NCI-H226 (cell line): ENCODE measurements around the gene C16orf74.

ENCODE experiments used
- DNase-seq: peaks from one replicate; pipeline ENCODE4 v3.0.0-alpha.2; 2015

Gene C16orf74

DNA sequence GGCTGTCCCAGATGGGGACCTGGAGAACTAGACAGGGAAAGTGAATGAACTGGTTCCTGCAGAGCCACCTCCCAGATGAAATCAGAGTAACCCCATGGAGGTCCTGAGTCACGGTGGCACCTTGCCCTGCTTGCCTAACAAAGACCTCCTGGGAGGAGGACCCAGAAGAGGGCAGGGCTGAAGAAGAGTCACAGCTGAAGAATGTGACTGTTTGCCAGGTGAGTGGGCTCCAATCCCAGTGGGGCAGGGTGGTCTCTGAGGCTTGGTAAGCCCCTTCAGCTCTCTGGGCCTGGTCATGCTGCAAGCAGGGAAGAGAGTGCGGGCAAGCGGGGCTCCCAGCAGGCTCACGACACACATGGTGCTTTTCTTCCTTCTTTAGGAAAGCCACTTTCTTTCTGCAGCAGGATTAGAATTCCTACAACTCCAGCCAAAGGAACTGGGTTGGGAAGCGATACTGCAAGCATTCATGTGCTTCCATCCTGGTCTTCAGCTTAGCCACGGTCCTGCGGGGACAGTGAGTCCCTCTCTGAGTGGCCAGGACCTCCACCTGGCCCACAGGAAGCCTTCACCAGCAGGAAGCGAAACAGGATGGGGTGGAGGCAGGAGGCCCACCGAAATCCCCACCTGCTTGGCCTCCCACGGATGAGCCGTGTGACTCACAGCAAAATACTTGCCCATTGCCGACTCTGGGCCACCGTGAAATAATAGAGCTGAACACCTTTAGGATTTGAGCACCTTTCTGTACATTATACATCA lies 4.3 kb downstream of the C16orf74 start:
- peak; percentile 72 for DNase-seq

DNA sequence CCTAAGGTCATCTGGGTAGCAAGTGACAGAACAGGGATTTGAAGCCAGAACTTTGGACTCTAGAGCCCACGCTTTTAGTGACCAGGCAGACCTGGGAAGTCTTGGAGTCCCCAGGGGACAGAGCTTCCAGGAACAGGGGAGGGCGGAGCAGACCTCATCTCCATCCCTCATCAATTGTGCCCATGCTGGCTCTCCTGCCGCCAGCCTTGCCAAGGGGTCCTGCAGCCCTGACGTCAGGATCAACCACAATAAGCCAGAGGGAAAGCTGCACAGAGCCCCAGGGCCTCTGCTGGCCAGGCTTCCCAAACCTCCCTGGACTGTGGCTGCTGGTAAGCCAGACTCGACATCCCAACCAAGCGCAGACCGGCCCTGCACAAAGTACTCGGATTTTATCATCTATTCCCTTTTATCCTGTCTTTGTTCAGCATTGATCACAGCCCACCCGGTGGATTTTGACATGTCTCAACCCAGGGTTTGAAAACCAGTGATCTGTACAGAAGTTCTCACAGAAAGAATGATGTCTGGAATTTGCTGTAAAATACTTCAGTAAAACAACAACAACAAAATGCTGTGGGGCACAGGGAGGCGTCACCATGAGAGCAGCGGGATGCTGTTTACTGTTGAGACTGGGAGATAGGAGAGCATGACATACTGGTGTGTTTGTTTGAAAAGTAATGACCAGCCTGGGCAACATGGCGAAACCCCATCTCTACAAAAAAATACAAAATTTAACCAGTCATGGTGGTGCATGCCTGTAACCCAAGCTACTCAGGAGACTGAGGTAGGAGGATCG lies 11.8 kb downstream of the C16orf74 start:
- DNase-seq = no peak

DNA sequence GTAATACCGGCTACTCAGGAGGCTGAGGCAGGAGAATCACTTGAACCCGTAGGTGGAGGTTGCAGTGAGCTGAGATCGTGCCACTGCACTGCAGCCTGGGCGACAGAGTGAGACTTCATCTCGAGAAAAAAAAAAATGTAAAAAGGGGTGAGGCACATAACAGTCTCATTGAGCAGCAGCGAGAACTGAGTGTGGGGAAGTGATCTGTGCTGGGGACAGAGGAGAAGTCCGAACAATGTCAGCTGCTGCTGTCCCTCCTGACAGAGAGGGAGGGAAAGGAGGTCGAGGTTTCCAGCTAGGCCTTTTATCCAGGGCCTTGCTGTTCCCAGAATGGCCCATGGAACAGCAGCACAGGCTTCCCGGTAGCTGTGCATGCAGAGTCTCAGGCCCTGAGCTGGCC lies 14.0 kb downstream of the C16orf74 start:
- no peak for DNase-seq

GRCh38 chr16:85735946-85736345 lies 14.9 kb downstream of the C16orf74 start:
- DNase-seq = no peak

GRCh38 chr16:85735225-85735635 lies 15.7 kb downstream of the C16orf74 start:
- no peak for DNase-seq

DNA sequence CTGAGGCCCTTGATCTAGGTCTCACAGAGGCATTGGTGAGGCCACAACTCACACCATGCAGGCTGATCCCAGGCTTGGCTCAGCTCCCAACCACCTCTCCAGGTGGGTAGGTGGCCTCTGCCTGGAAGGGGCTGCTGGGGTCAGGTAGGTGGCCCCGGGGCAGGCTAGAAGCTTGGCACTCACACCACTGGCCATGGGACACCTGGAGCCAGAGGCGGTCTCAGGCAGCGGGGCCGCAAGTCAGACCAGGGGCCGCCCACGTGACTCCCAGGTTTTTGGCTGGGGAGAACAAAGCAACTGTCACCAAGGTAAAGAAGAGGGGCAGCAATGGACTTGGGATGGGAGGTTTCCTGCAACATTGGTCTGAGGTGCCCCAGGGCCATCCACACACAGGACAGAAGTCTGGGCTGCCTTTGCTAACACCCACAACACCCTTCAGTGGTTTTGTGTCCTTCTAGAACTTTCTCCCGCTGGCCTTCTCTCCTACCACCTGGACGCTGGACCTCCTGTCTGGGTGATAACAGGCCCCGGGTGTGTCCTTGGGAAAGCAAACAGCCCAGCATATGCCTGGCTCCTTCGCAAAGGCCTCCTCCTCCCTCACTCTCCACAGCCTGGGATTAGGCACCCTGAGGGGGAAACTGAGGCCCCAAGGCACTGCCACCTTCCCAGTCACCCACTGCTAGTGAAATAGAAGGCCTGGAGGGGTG lies 16.4 kb downstream of the C16orf74 start:
- no peak for DNase-seq

- DNase-seq = no peak
Measured at GRCh38 chr16:85733839-85734170, 17.1 kb downstream of the C16orf74 start.

DNA sequence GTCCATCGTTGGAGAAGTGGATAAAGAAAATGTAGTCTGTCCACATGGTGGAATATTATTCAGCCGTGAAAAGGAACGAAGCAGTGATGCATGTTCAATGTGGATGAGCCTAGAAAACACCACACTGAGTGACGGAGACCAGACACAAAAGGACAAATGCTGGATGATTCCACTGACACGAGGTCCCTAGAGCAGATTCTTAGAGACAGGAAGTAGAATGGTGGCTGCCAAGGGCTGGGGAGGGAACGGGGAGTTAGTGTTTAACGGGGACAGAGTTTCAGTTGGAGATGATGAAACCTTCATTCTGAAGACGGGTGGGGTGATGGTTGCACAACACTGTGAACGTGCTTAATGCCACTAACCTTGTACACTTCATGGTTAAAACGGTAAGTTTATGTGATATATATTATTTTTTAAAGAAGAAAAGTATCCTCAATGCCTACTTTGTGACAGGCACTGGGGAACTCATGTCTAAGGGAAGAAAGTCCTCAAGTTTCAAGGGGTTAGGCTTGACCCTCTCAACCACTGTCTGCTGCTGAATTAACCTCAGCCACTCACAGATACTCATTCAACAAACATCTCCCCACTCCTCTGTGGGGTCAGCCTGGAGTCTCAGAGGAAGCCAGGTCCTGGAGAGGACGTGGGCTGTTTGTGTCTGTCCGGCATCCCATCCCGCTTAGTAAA lies 17.6 kb downstream of the C16orf74 start:
- no peak for DNase-seq

GRCh38 chr16:85731179-85731578 lies 19.7 kb downstream of the C16orf74 start:
- DNase-seq = no peak

GRCh38 chr16:85730186-85730465 lies 20.8 kb downstream of the C16orf74 start:
- DNase-seq = no peak

- no peak for DNase-seq
Measured at GRCh38 chr16:85729452-85730185, 21.3 kb downstream of the C16orf74 start.

- no peak for DNase-seq
Measured at GRCh38 chr16:85728879-85729278, 22.0 kb downstream of the C16orf74 start.

DNA sequence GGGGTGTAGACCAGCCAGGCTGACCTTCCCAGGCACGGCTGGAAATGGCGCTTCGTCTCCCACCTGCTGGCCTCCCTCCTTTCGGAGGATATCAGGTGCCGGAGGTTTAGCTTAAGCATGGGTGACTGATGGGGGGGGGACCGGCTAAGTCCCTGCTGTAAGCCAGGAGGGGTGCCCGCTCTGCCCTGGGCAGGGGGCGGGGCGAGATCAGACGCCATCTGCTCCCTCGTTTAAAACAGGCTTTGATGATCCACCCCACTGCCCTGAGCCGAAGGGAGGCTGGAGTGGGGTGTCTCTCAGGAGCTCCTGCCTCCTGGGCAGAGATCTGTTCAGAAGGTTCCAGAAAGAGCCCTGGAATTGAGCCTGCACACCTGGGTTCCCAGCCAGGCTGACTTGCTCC lies 26.0 kb downstream of the C16orf74 start:
- no peak for DNase-seq

DNA sequence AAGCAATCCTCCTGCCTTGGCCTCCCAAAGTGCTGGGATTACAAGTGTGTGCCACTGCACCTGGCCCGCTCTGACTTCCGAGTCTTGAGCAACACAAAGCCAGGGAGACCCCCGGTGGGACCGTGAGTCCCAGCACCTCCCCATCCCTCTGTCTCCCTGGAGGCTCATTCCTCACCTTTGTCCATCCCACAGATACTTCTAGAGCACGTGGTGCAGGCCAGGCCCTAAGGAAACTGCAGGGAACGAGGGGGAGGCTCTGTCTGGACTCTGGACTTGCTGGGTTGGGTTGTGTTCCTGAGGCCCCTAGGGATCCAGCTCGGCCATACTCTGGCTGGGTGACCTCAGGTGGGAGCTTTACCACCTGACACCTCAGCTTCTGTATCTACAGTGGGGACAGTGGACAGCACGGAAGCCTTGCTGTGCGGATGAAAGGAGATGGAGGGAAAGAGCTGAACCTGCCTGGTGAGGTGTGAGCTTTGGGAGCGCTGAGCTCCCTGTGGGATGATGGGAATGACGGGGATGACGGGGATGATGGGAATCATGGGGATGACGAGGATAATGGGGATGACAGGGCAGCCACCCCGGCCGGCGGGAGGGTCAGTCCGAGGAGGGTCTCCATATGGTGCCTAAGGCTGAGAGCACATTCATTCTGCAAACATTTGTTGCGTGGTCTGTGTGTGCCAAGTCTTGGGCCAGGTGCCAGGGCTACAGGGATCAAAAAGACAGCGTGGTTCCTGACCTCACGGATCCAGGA lies 26.6 kb downstream of the C16orf74 start:
- no peak for DNase-seq

DNA sequence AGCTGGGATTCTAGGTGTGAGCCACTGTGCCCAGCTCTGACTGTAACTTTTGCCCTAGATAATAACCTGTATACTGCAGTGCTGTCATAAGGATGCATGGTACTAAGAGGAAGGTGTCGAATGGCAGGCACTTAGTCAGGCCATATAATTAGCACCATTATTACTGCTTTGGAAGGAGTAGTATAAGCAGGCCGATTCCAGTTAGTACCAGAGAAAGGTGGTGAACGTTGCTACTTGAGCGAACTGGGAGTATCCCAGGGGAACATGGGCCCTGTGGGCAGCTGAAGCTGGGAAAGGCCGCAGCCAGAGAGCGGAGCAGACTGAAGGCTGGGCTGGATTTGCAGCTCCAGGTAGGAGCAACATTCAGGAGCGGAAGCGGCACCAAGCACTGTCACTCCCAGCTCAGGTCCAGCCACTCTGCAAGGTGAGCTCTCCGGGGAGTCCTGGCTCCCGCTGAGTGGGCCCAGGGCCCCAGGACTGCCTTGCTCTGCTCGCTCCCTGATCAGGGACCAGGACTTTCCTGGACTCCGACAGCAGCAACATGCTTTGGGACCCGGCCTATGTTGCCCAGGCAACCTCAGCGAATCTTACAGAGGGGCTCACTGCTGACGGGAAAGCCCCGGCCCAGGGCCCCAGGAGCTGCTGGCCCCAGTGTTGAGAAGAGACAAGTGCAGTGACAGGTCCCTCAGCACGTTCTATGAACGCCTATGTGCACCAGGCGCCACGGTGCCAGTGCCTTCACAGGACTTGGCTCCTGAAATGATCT lies 28.6 kb downstream of the C16orf74 start:
- no peak for DNase-seq

DNA sequence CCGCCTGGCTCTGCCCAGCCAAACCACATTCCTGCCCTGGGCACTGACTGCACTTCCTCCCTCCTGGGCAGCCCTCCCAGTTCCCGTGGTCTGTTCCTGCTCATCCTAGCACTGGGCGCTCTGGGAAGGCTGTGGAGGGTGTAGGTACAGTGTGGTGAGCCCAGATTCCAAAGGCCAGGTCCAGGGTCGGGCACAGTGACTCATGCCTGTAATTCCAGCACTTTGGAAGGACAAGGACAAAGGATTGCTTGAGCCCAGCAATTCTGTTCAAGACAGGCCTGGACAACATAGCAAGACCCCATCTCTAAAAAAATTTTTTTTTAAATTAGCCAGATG lies 30.6 kb downstream of the C16orf74 start:
- DNase-seq = peak; percentile 79

- no peak for DNase-seq
Measured at GRCh38 chr16:85719605-85720301, 31.1 kb downstream of the C16orf74 start.

DNA sequence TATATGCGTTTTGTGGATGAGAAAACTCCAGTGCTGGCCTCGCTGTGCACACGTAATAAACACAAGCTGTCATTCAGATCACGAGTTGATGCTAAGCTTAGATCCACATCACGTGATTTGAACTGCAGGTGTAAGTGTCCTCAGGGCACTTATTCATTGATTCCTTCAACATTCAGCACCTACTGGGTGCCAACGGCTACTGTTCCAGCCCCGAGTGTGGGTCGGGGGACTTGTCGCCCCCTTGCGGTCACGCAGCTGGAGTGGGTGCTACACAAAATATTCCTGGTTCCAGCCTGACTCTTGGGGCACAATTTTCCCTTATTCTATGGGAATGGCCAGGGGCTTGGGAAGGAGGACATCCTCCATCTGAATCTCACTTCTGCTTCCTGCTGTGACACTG lies 32.2 kb downstream of the C16orf74 start:
- no peak for DNase-seq

DNA sequence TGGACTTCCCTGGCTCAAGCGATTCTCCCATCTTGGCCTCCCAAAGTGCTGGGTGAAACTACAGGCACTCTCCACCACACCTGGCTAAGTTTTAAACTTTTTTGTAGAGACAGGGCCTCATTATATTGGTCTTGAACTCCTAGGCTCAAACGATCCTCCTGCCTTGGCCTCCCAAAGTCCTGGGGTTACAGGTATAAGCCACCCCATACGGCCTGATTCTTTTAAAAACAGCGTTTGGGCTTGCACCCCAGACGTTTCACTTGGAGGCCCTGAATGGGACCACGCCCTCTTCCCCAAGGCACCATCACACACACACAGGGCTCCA lies 32.8 kb downstream of the C16orf74 start:
- no peak for DNase-seq

DNA sequence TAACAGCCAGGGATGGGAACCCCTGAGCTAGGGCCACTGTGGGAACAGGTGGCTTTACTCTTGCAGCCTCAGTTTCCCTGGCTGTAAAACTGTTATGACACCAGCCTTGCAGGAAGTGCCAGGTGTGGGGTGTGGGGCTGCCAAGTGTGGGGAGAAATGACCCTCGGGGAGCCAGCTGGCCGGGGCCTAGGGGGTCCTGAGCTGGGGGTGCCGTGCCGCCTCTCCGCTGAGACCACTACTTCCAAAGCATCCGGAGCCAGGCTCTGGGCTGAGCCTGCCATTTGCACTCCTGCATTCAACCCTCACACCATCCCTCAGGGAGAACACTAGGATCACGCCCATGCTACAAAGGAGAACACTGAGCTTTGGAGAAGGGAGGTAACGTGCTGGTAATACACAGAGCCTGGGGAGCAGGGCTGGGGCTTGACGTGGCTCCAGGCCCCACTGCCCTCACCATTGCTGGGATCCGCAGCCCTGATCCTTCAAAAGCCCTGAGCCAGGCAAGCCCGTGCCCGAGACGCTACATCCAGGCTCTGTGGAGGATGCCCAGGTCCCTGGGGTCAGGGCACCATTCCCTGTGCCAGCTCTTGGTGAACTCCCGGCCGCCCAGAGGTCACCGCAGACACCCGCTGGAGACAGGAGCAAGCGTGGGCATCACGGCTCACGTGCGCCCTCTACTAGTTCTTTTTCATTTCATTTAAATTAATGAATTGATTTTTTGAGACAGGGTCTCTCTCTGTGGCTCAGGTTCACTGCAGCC lies 33.3 kb downstream of the C16orf74 start:
- DNase-seq = no peak
